K562 (cell line): ENCODE data around the gene RNF212B. TPM values are rescaled to one million over a fixed set of nuclear protein-coding genes. Genes with fewer than 3 reads are reported as not detected.
A peak's percentile ranks its signal among the peaks of the same experiment; 100 is the strongest.

Experiments used
- ATAC-seq: fragments of 200-7000 bp; cut with Tn5 transposase; 3 replicates; pipeline ENCODE4 v1.9.1; 2020; ENCODE audit warnings: moderate library complexity
- BruUV-seq: library from RNA; stranded (reverse); fragments of 400-500 nt; replicated peaks from 2 replicates; lab custom pipeline; 2021; lab: Mats Ljungman, UMichigan
- CTCF ChIA-PET: fragments of 300-600 bp; formaldehyde crosslinking; extraction: SDS; loops from one replicate; lab custom pipeline; 2021; ENCODE audit warnings: low intra/inter-chr PET ratio; lab: Yijun Ruan, JAX
- POLR2A ChIA-PET: fragments of 300-600, 350-650 bp; sonication (Branson Sonifier 250); formaldehyde crosslinking; extraction: SDS; loops from one replicate; lab custom pipeline; 2021; ENCODE audit warnings: antibody characterized with exemption, inconsistent platforms; lab: Yijun Ruan, JAX
- DNase-seq, 4 experiments: peaks; one replicate each; pipeline versions ENCODE4 v3.0.0 to v3.0.0-alpha.2; 2011 to 2018; ENCODE audit warnings: low spot score in 3 of 4, mixed read lengths in 3 of 4; ENCODE audit errors: extremely low read depth in 1 of 4
- FAIRE-seq: peaks from 2 replicates; lab custom pipeline; 2011; peaks lifted over from hg19 to GRCh38; lab: Jason Lieb, UNC
- H2AFZ ChIP-seq: 2 replicates; pipeline ENCODE4 v1.6.0; 2011; ENCODE audit warnings: low read depth, low read length, control low read depth, inconsistent platforms
- H3K27ac ChIP-seq: fragments of 200-600 bp; 3 replicates; pipeline ENCODE4 v1.8.0; 2011; ENCODE audit warnings: low read depth, mild to moderate bottlenecking, control low read depth, inconsistent platforms, low read length, moderate library complexity, mixed read lengths; ENCODE audit errors: extremely low read depth
- H3K27me3 ChIP-seq, 2 experiments: fragments of 300-600 bp in 1 of 2; 2 replicates in 1 of 2; 3 replicates in 1 of 2; pipeline versions ENCODE4 v1.6.0 to v1.8.0; 2011; ENCODE audit warnings: inconsistent platforms in 2 of 2, low read length in 2 of 2, mild to moderate bottlenecking in 1 of 2, mixed read lengths in 1 of 2, moderate library complexity in 1 of 2; ENCODE audit not compliant: control insufficient read depth in 2 of 2, insufficient read depth in 2 of 2
- H3K36me3 ChIP-seq: fragments of 300-600 bp; 3 replicates; pipeline ENCODE4 v1.8.0; 2011; ENCODE audit warnings: mild to moderate bottlenecking, low read length, inconsistent platforms; ENCODE audit not compliant: control insufficient read depth, insufficient read depth
- H3K4me1 ChIP-seq, 2 experiments: fragments of 200-600 bp in 1 of 2; replicated peaks in 1 of 2; 2 replicates in 1 of 2; 3 replicates in 1 of 2; pipeline versions ENCODE4 v1.5.1 to v1.8.0; 2011; ENCODE audit warnings: inconsistent platforms in 2 of 2, low read length in 2 of 2, mild to moderate bottlenecking in 1 of 2, mixed read lengths in 1 of 2, moderate library complexity in 1 of 2; ENCODE audit not compliant: control insufficient read depth in 2 of 2, insufficient read depth in 2 of 2
- H3K4me2 ChIP-seq: 2 replicates; pipeline ENCODE4 v1.6.1; 2011; ENCODE audit warnings: low read length, control low read depth, inconsistent platforms, mixed read lengths; ENCODE audit not compliant: insufficient read depth
- H3K4me3 ChIP-seq: fragments of 200-600 bp; sonication (generic), shearing (Covaris generic); 2 replicates; pipeline ENCODE4 v1.5.1; 2016; ENCODE audit warnings: control low read depth, inconsistent platforms
- H3K79me2 ChIP-seq: fragments of 200-600 bp; 3 replicates; pipeline ENCODE4 v1.8.0; 2011; ENCODE audit warnings: low read length, inconsistent platforms; ENCODE audit not compliant: control insufficient read depth, insufficient read depth
- H3K9ac ChIP-seq, 2 experiments: 2 replicates each; pipeline versions ENCODE4 v1.6.0 to v1.6.1; 2011; ENCODE audit warnings: low read depth in 2 of 2, low read length in 2 of 2, control low read depth in 1 of 2, inconsistent platforms in 1 of 2, mild to moderate bottlenecking in 1 of 2, mixed read lengths in 1 of 2; ENCODE audit not compliant: insufficient read depth in 1 of 2
- H3K9me1 ChIP-seq: one replicate; pipeline ENCODE4 v1.6.0; 2011; ENCODE audit warnings: inconsistent platforms, mild to moderate bottlenecking, low read length, moderate library complexity; ENCODE audit not compliant: control insufficient read depth, insufficient read depth
- H3K9me3 ChIP-seq: replicated peaks from 2 replicates; pipeline ENCODE4 v1.5.1; 2011; ENCODE audit warnings: low read depth, low read length, inconsistent platforms; ENCODE audit not compliant: control insufficient read depth, insufficient read depth
- H4K20me1 ChIP-seq: replicated peaks from 2 replicates; pipeline ENCODE4 v1.6.1; 2011; ENCODE audit warnings: low read length, inconsistent platforms, mixed read lengths; ENCODE audit not compliant: control insufficient read depth, insufficient read depth
- ARID2 ChIP-seq: fragments of 450-650 bp; IDR thresholded peaks from 2 replicates; pipeline ENCODE4 v1.6.1; 2017; ENCODE audit warnings: antibody characterized with exemption, mild to moderate bottlenecking
- FIP1L1 ChIP-seq: fragments of 200-400 bp; formaldehyde crosslinking; IDR thresholded peaks from 2 replicates; pipeline ENCODE4 v1.6.1; 2018; ENCODE audit warnings: mild to moderate bottlenecking, low read depth, low read length; ENCODE audit not compliant: poor library complexity, severe bottlenecking
- HDAC3 ChIP-seq: fragments of 450-650 bp; IDR thresholded peaks from 2 replicates; pipeline ENCODE4 v1.6.1; 2018; ENCODE audit warnings: borderline replicate concordance, mild to moderate bottlenecking, moderate library complexity; ENCODE audit not compliant: partially characterized antibody
- LARP7 ChIP-seq: fragments of 450-650 bp; IDR thresholded peaks from 2 replicates; pipeline ENCODE4 v1.6.1; 2016
- MAZ ChIP-seq, 2 experiments: fragments of 450-650 bp in 1 of 2; sonication (generic) in 1 of 2; formaldehyde crosslinking; IDR thresholded peaks in 1 of 2; conservative IDR thresholded peaks in 1 of 2; 2 replicates each; pipeline versions ENCODE4 v1.4.0 to v1.5.0; 2020; ENCODE audit warnings: mild to moderate bottlenecking in 1 of 2, missing genetic modification reagents in 1 of 2
- PHB ChIP-seq: fragments of 250-450 bp; sonication (Bioruptor Pico); IDR thresholded peaks from 2 replicates; pipeline ENCODE4 v1.5.0; 2021
- TAL1 ChIP-seq: fragments of 450-650 bp; IDR thresholded peaks from 2 replicates; pipeline ENCODE4 v1.6.1; 2016; ENCODE audit warnings: mild to moderate bottlenecking
- ZNF253 ChIP-seq: fragments of 250-450 bp; sonication (Bioruptor Pico); conservative IDR thresholded peaks from 2 replicates; pipeline ENCODE4 v1.6.1; 2021; ENCODE audit warnings: mild to moderate bottlenecking
- WGBS: fragments of 100-300 bp; shearing (Covaris generic); methylation state at CpG from one replicate; pipeline ENCODE4 v1.1.6; 2016; ENCODE audit warnings: low coverage, mixed read lengths; ENCODE audit not compliant: insufficient coverage; ENCODE audit errors: missing lambda C conversion rate; 5-methylcytosine and 5-hydroxymethylcytosine counted together
- in situ Hi-C: fragments of 300-500 bp; cut with MboI; formaldehyde crosslinking; loops from 4 replicates; pipeline ENCODE4 v1.15.0; 2018; ENCODE audit warnings: inconsistent platforms, mixed read lengths
- intact Hi-C: fragments of 100-400 bp; cut with micrococcal nuclease; formaldehyde crosslinking; loops from 2 replicates; pipeline ENCODE4 v1.14.2; 2022
- polyA plus RNA-seq, 8 experiments: library from polyadenylated mRNA; depleted of rRNA in 4 of 8; stranded (reverse) in 5 of 8; unstranded in 3 of 8; fragments of >200 nt; fragmentation: Nextera tagmentation in 2 of 8; fragmentation: Illumina TruSeq in 1 of 8; extraction: Ambion mirVana in 2 of 8; extraction: Trizol in 1 of 8; gene quantifications; 2 replicates each; pipeline versions ENCODE4 v1.2.1 to v1.2.3, GENCODE V29; 2011 to 2014; ENCODE audit warnings: inconsistent platforms in 1 of 8, missing spikeins in 1 of 8
- total RNA-seq, 7 experiments: library from RNA; depleted of rRNA in 6 of 7; stranded (reverse); fragments of >200 nt in 6 of 7; fragmentation: Illumina TruSeq in 2 of 7; extraction: Trizol in 2 of 7; gene quantifications; 2 replicates each; pipeline versions ENCODE4 v1.2.1 to v1.2.3, GENCODE V29; 2011 to 2021; ENCODE audit warnings: low replicate concordance in 1 of 7
- TF ChIP-seq, protein P1 (sequence below): fragments of 450-650 bp; IDR thresholded peaks from 2 replicates; pipeline ENCODE4 v1.6.1; 2016; ENCODE audit warnings: borderline replicate concordance
- TF ChIP-seq, protein P2 (sequence below): IDR thresholded peaks from 2 replicates; pipeline ENCODE4 v1.6.1; 2011; ENCODE audit not compliant: insufficient read length; ENCODE audit errors: extremely low read depth

Gene RNF212B
- total and polyA plus RNA-seq, 9 of the 15 experiments (the other 6 are each of a cell fraction or from before 2014, with no cell fraction given), result 0.15 to 0.43 (median 0.27) TPM; not detected in 3

DNA sequence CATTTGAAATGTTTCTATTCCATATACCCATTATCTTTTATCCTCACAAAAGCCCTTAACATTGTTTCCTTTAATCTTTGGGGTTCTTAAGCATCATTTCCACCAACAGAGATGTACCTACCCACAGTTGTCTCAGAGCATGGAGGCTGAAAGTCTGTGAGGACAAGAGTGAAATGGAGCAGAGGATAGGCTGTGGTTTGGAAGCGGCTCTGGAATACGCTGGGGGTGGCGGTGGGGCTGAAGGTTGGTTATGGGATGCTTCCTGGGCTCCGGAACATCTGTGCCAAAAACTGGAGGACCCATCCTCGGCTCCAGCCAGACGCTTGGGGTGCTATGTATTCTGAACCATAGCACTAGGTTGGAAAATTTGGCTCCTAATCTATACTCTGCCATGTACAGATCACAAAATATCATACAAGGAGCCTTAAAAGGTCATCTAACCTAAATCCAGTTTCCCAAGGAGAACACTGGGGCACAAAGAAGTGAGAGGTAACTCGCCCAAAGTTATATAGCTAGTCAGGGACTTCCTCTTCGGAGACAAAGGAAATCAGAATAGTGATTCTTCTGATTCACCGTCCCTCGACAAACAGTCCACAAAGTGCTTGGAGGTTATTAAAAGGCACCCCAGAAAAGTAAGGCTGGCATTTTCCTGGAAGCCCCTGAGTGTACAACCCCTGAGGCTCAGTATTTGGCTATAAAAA lies 62.4 kb downstream of the RNF212B start (continued):
- TF ChIP-seq ZNF253 (CRISPR knock-in tag) (no peak), LARP7 (no peak), FIP1L1 (no peak), HDAC3 (no peak)
- TF ChIP-seq, protein P1, sequence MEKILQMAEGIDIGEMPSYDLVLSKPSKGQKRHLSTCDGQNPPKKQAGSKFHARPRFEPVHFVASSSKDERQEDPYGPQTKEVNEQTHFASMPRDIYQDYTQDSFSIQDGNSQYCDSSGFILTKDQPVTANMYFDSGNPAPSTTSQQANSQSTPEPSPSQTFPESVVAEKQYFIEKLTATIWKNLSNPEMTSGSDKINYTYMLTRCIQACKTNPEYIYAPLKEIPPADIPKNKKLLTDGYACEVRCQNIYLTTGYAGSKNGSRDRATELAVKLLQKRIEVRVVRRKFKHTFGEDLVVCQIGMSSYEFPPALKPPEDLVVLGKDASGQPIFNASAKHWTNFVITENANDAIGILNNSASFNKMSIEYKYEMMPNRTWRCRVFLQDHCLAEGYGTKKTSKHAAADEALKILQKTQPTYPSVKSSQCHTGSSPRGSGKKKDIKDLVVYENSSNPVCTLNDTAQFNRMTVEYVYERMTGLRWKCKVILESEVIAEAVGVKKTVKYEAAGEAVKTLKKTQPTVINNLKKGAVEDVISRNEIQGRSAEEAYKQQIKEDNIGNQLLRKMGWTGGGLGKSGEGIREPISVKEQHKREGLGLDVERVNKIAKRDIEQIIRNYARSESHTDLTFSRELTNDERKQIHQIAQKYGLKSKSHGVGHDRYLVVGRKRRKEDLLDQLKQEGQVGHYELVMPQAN, result no peak
- TF ChIP-seq, all 486 proteins: peak for 9

DNA sequence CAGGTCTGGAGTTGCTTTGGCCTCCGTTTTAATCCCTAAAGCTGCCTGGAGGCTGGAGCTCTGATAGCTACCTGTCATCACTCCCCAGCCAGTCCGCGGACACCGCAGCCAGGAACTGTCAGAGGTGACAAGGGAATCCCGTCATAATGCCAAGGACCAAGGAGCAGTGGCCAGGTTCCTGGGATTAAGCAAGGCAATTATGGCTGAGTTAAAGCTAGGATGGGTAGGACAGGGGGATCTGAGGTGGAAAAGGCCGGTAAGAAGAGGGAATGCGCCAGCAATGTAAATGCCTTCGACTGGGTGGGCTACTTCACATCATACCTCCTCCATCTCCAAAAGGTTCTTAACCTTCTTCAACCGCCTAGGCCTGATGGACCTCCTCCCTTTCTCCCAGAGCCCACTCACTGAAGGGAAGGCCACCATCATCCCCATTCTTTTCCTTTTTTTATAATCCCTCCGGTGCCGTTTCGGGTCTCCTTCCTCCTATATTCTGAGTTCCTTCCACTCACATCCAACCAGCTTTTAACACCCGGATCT lies 63.0 kb downstream of the RNF212B start:
- intact Hi-C loops (loop anchor here (2.0 to 5.0 kb wide), 3 partner anchors 14 to 178 kb away; partner anchors contain the start of gene HOMEZ), in situ Hi-C loops (no loop called here)
- peak overlapping the region; percentile 95 for H3K27ac ChIP-seq
- H3K9me3 ChIP-seq, result no peaks in the 10 kb centered on the region
- peak overlapping the region; percentile 67 for H3K4me3 ChIP-seq
- POLR2A ChIA-PET, result interaction anchor here (0.6 to 2.8 kb wide), 10 partner anchors 8 to 256 kb away, joined by 3 to 29 read pairs (median 4); partner anchors contain the start of genes C14orf119, HOMEZ and PABPN1
- FAIRE-seq (peak; percentile 46), ATAC-seq (no peak), DNase-seq (peak in 2 of 4 experiments; percentile 32 to 55)
- H3K79me2 ChIP-seq, result peaks cover 16% of the 10 kb centered on the region
- CTCF ChIA-PET, result interaction anchor here (1.0 to 5.9 kb wide), 4 partner anchors 35 to 232 kb away, joined by 3 to 58 read pairs (median 30); no protein-coding TSS in a partner anchor
- H3K4me1 ChIP-seq, result peaks cover 17 to 26% of the 10 kb centered on the region in 2 experiments
- peaks cover 23% of the 10 kb centered on the region; the same call in 2 of the 3 replicates for H3K36me3 ChIP-seq
- peak overlapping the region; percentile 77 for H2AFZ ChIP-seq
- peak overlapping the region; percentile 100 for H3K4me2 ChIP-seq
- H3K27me3 ChIP-seq, result no peaks in the 10 kb centered on the region
- BruUV-seq, result TSS peak; percentile 66
- peak overlapping the region; percentile 90 to 93 for H3K9ac ChIP-seq
- 1% methylated on average over 9 of the region's 13 CpGs for WGBS
- no peaks in the 10 kb centered on the region for H4K20me1 ChIP-seq
- no peaks in the 10 kb centered on the region for H3K9me1 ChIP-seq
- TF ChIP-seq MAZ (CRISPR knock-in tag; conservative IDR thresholded peaks at IDR 0.05 in 1 of 2, IDR thresholded peaks at IDR 0.05 in 1 of 2), result peak; percentile 16 to 24; a peak in 1 of 4 replicates
- TF ChIP-seq ARID2, result no peak
- TF ChIP-seq TAL1, result no peak
- TF ChIP-seq, protein P2, sequence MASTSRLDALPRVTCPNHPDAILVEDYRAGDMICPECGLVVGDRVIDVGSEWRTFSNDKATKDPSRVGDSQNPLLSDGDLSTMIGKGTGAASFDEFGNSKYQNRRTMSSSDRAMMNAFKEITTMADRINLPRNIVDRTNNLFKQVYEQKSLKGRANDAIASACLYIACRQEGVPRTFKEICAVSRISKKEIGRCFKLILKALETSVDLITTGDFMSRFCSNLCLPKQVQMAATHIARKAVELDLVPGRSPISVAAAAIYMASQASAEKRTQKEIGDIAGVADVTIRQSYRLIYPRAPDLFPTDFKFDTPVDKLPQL, result no peak
- no peak for TF ChIP-seq PHB (CRISPR knock-in tag)
